Thyroid gland (tissue), 4 donors: ENCODE measurements around the gene LYPD8.

Experiments
- POLR2A ChIP-seq, 2 donors: fragments of 450-650 bp; IDR thresholded peaks; one replicate each; pipeline ENCODE4 v1.6.1; 2017; ENCODE audit warnings: antibody characterized with exemption in 2 of 2, mild to moderate bottlenecking in 2 of 2, moderate library complexity in 1 of 2
- TF ChIP-seq, protein P1 (sequence below), 6 experiments: fragments of 200-600 bp in 3 of 6; fragments of 450-650 bp in 3 of 6; sonication (generic) in 3 of 6; IDR thresholded peaks; one replicate each; pipeline ENCODE4 v1.5.1; 2016 to 2019; ENCODE audit warnings: antibody characterized with exemption in 6 of 6, mild to moderate bottlenecking in 2 of 6, inconsistent platforms in 1 of 6, moderate library complexity in 1 of 6

- TF ChIP-seq, protein P1, sequence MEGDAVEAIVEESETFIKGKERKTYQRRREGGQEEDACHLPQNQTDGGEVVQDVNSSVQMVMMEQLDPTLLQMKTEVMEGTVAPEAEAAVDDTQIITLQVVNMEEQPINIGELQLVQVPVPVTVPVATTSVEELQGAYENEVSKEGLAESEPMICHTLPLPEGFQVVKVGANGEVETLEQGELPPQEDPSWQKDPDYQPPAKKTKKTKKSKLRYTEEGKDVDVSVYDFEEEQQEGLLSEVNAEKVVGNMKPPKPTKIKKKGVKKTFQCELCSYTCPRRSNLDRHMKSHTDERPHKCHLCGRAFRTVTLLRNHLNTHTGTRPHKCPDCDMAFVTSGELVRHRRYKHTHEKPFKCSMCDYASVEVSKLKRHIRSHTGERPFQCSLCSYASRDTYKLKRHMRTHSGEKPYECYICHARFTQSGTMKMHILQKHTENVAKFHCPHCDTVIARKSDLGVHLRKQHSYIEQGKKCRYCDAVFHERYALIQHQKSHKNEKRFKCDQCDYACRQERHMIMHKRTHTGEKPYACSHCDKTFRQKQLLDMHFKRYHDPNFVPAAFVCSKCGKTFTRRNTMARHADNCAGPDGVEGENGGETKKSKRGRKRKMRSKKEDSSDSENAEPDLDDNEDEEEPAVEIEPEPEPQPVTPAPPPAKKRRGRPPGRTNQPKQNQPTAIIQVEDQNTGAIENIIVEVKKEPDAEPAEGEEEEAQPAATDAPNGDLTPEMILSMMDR (IDR thresholded peaks at IDR 0.05) = no peak
- TF ChIP-seq POLR2A (IDR thresholded peaks at IDR 0.05) = no peak
Measured at GRCh38 chr1:248739572-248740205, 15.9 kb downstream of the LYPD8 start.
